ENCODE data around the gene WRNIP1.

DNA sequence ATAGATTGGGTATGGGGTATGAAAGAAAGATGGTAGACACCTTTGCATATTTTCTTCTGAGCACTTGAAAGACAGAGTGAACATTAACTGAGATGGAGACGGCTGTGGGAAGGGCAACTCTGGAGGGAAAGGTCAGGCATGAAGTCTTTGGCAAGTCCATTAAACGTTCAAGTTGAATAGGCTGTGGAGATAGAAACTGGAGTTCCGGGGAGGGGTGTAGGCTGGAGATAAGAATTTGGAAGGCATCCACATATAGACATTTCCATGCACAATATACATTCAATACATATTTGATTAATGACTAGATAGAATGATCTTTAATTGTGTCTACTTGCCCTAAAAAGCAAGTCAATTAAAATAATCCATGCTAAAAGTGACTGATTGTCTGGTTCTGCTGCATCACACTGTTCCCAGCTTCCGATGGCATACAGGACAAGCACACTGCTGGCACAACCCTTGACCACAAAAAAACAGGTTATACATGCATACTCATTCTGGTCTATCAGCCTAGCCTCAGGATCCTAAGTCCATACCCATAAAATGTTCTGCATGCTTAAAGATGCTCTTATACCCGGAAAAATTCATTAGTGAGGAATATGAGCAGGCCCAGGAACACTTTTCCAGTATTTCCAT is 12.6 kb upstream of the WRNIP1 start:
- TF ChIP-seq EP300 (IDR thresholded peaks at IDR 0.05): no peak
- TF ChIP-seq, protein P1, sequence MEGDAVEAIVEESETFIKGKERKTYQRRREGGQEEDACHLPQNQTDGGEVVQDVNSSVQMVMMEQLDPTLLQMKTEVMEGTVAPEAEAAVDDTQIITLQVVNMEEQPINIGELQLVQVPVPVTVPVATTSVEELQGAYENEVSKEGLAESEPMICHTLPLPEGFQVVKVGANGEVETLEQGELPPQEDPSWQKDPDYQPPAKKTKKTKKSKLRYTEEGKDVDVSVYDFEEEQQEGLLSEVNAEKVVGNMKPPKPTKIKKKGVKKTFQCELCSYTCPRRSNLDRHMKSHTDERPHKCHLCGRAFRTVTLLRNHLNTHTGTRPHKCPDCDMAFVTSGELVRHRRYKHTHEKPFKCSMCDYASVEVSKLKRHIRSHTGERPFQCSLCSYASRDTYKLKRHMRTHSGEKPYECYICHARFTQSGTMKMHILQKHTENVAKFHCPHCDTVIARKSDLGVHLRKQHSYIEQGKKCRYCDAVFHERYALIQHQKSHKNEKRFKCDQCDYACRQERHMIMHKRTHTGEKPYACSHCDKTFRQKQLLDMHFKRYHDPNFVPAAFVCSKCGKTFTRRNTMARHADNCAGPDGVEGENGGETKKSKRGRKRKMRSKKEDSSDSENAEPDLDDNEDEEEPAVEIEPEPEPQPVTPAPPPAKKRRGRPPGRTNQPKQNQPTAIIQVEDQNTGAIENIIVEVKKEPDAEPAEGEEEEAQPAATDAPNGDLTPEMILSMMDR (IDR thresholded peaks at IDR 0.05): no peak
